Spleen (tissue), 7 donors: ENCODE results near the gene ARHGAP24.

Experiments used
- POLR2A ChIP-seq, 3 donors: fragments of 450-650 bp; IDR thresholded peaks; one replicate each; pipeline ENCODE4 v1.5.1; 2017; ENCODE audit warnings: antibody characterized with exemption in 3 of 3, mild to moderate bottlenecking in 1 of 3
- TF ChIP-seq, protein P1 (sequence below), 11 experiments: fragments of 200-600 bp in 7 of 11; fragments of 450-650 bp in 4 of 11; sonication (generic) in 4 of 11; IDR thresholded peaks in 8 of 11; conservative IDR thresholded peaks in 3 of 11; 1 replicate in 7 of 11; 2 replicates in 4 of 11; pipeline versions ENCODE4 v1.4.0 to v1.8.0; 2016 to 2021; ENCODE audit warnings: antibody characterized with exemption in 11 of 11, inconsistent platforms in 4 of 11, mild to moderate bottlenecking in 1 of 11
- donor health status: DM: no; HTN: no; CAD: no; lungs with moderate emphysema.
- donor health status: DM: no; HTN: no; CAD: no.
- donor health status: DM: no; HTN: no; CAD: no.

DNA sequence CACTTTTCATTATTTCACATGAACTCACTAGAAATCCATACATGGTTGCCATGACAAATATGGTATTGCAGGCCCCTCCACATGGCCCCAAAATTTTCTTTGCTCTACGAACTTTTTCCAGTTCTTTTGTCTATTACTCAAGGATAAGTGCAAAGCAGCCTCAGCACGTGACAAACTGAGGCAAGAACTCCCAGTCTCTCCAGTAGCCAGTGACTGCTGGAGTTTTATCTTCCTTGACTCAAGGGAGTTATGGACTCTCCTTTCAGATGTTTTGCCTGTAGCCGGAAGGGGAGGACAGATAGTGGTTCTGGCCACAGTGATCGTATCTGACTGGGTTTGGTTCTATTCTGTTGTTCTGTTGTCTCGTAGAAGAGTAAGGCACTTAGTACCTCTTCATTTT, 105.5 kb downstream of the ARHGAP24 start:
- no peak for TF ChIP-seq POLR2A (IDR thresholded peaks at IDR 0.05)
- TF ChIP-seq, protein P1, sequence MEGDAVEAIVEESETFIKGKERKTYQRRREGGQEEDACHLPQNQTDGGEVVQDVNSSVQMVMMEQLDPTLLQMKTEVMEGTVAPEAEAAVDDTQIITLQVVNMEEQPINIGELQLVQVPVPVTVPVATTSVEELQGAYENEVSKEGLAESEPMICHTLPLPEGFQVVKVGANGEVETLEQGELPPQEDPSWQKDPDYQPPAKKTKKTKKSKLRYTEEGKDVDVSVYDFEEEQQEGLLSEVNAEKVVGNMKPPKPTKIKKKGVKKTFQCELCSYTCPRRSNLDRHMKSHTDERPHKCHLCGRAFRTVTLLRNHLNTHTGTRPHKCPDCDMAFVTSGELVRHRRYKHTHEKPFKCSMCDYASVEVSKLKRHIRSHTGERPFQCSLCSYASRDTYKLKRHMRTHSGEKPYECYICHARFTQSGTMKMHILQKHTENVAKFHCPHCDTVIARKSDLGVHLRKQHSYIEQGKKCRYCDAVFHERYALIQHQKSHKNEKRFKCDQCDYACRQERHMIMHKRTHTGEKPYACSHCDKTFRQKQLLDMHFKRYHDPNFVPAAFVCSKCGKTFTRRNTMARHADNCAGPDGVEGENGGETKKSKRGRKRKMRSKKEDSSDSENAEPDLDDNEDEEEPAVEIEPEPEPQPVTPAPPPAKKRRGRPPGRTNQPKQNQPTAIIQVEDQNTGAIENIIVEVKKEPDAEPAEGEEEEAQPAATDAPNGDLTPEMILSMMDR (IDR thresholded peaks at IDR 0.05 in 8 of 11, conservative IDR thresholded peaks at IDR 0.05 in 3 of 11): no peak
